Right lobe of liver (tissue), 4 donors: ENCODE data around the gene ATRNL1.

Experiments used
- POLR2A ChIP-seq: fragments of 450-650 bp; IDR thresholded peaks from one replicate; pipeline ENCODE4 v1.6.1; 2017; ENCODE audit warnings: antibody characterized with exemption, mild to moderate bottlenecking
- TF ChIP-seq, protein P1 (sequence below), 4 donors: fragments of 200-600 bp in 3 of 4; fragments of 450-650 bp in 1 of 4; IDR thresholded peaks; one replicate each; pipeline versions ENCODE4 v1.5.1 to v1.8.0; 2016 to 2022; ENCODE audit warnings: antibody characterized with exemption in 4 of 4, mild to moderate bottlenecking in 2 of 4
- donor health status: DM: no; HTN: no; CAD: no.
- donor health status: DM: no; HTN: no; CAD: no.
- donor health status: DM: no; HTN: yes; CAD: no.

DNA sequence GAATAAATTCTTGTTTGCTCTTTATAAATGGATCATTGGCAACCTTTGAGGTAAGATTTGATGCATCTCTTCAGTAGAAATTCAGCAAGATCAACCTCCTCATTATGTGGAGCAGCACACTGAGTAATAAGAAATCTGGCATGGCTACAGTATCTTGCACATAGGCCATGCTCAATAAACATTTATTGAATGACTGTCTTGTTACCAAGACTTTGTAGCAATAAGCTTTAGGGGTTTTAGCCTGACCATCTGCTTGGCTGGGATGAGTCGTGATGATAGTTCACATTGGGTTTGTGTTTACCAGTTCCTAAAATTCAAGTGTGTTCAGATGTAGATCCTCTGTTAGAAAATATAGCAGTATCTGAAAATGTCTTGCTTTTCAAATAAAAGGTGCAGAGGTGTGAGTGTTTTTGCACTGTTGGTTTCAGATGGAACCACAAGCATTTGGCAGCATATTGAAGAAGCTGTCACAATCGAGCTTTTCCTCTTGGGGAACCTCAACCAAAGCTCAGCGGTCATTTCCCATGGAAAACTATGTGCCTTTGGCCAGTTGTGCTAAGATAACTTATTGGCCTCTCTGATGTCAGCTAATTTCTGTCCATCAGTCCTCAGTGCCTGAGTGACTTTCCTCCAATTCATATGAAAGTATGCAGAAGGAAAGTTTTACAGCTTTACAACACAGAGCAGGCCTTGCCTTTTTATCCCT, 737.3 kb downstream of the ATRNL1 start:
- TF ChIP-seq, protein P1, sequence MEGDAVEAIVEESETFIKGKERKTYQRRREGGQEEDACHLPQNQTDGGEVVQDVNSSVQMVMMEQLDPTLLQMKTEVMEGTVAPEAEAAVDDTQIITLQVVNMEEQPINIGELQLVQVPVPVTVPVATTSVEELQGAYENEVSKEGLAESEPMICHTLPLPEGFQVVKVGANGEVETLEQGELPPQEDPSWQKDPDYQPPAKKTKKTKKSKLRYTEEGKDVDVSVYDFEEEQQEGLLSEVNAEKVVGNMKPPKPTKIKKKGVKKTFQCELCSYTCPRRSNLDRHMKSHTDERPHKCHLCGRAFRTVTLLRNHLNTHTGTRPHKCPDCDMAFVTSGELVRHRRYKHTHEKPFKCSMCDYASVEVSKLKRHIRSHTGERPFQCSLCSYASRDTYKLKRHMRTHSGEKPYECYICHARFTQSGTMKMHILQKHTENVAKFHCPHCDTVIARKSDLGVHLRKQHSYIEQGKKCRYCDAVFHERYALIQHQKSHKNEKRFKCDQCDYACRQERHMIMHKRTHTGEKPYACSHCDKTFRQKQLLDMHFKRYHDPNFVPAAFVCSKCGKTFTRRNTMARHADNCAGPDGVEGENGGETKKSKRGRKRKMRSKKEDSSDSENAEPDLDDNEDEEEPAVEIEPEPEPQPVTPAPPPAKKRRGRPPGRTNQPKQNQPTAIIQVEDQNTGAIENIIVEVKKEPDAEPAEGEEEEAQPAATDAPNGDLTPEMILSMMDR (IDR thresholded peaks at IDR 0.05) = no peak
- TF ChIP-seq POLR2A = no peak
